Testis (tissue), 3 donors: Measurements from ENCODE around the gene DGCR8. TPM values are rescaled to one million over a fixed set of nuclear protein-coding genes. Genes with fewer than 3 reads are reported as not detected.

Experiments
- DNase-seq: peaks from one replicate; pipeline ENCODE4 v3.0.0-alpha.2; 2019
- H3K27ac ChIP-seq, 2 donors: fragments of 200-600 bp; sonication (generic); one replicate each; pipeline ENCODE4 v1.5.1; 2019
- H3K27me3 ChIP-seq: fragments of 200-600 bp; sonication (generic); one replicate; pipeline ENCODE4 v1.5.1; 2019
- H3K36me3 ChIP-seq: fragments of 200-600 bp; sonication (generic); one replicate; pipeline ENCODE4 v1.5.1; 2017; ENCODE audit warnings: low read depth; ENCODE audit errors: missing control alignments
- H3K4me1 ChIP-seq: fragments of 200-600 bp; sonication (generic); one replicate; pipeline ENCODE4 v1.5.1; 2019
- H3K4me3 ChIP-seq, 2 donors: fragments of 200-600 bp; sonication (generic); one replicate each; pipeline ENCODE4 v1.5.1; 2017 to 2019
- H3K9me3 ChIP-seq: fragments of 200-600 bp; sonication (generic); one replicate; pipeline ENCODE4 v1.5.1; 2017
- CTCF ChIP-seq, 3 experiments: fragments of 450-650 bp in 2 of 3; fragments of 200-600 bp in 1 of 3; sonication (generic) in 1 of 3; IDR thresholded peaks; one replicate each; pipeline ENCODE4 v1.5.1; 2016 to 2019; ENCODE audit warnings: antibody characterized with exemption in 3 of 3, mild to moderate bottlenecking in 2 of 3, moderate library complexity in 1 of 3
- POLR2A ChIP-seq: fragments of 450-650 bp; IDR thresholded peaks from one replicate; pipeline ENCODE4 v1.6.1; 2017; ENCODE audit warnings: antibody characterized with exemption, mild to moderate bottlenecking, moderate library complexity
- WGBS, 2 donors: methylation state at CpG; one replicate each; pipeline ENCODE4 v1.1.5; 2018; 5-methylcytosine and 5-hydroxymethylcytosine counted together
- intact Hi-C: fragments of 100-400 bp; cut with DNase I; formaldehyde crosslinking; loops from one replicate; pipeline ENCODE4 v1.15.1; 2023; ENCODE audit warnings: low total_unique reads
- polyA plus RNA-seq: library from polyadenylated mRNA; stranded (reverse); fragments of 350-450 nt; fragmentation: Illumina TruSeq; extraction: RNeasy Lipid Tissue Mini Kit (QIAGEN cat#74804); gene quantifications from one replicate; pipeline ENCODE4 v1.2.3, GENCODE V29; 2014; ENCODE audit warnings: low read depth, low replicate concordance; ENCODE audit not compliant: insufficient read depth
- total RNA-seq, 2 donors: library from RNA; depleted of rRNA; stranded (reverse); fragments of >200 nt; gene quantifications; one replicate each; pipeline ENCODE4 v1.2.3, GENCODE V29; 2016

The DGCR8 gene
- total and polyA plus RNA-seq, 3 donors from 2014 or later: 44.4 to 83.7 (median 64.8) TPM

GRCh38 chr22:20127318-20127868, 47.4 kb downstream of the DGCR8 start:
- DNase-seq: no peak
- TF ChIP-seq POLR2A (no peak), CTCF (IDR thresholded peaks at IDR 0.05) (no peak)
- H3K9me3 ChIP-seq: no peaks in the 10 kb centered on the region
- no peak overlapping the region for H3K27ac ChIP-seq
- no peaks in the 10 kb centered on the region for H3K27me3 ChIP-seq
- no peak overlapping the region for H3K4me3 ChIP-seq
- intact Hi-C loops: no loop called here
- WGBS, 2 donors: 87% methylated on average over 10 to 15 of the region's 15 CpGs
- H3K4me1 ChIP-seq: peaks cover 18% of the 10 kb centered on the region
- H3K36me3 ChIP-seq: no peaks in the 10 kb centered on the region

GRCh38 chr22:20127869-20128618, 48.0 kb downstream of the DGCR8 start:
- DNase-seq: no peak
- Histone ChIP-seq H3K4me1 (peaks cover 24% of the 10 kb centered on the region), H3K9me3 (no peaks in the 10 kb centered on the region), H3K27me3 (no peaks in the 10 kb centered on the region), H3K27ac (no peak overlapping the region), H3K4me3 (no peak overlapping the region), H3K36me3 (no peaks in the 10 kb centered on the region)
- 80 to 82% methylated on average over 17 of the region's 17 CpGs for WGBS, 2 donors
- TF ChIP-seq CTCF (IDR thresholded peaks at IDR 0.05) (no peak), POLR2A (no peak)
- intact Hi-C loops: no loop called here

GRCh38 chr22:20128619-20128901, 48.5 kb downstream of the DGCR8 start:
- no peak for DNase-seq
- H3K4me1 ChIP-seq: peaks cover 28% of the 10 kb centered on the region
- TF ChIP-seq POLR2A: no peak
- no peak for TF ChIP-seq CTCF (IDR thresholded peaks at IDR 0.05)
- H3K4me3 ChIP-seq: no peak overlapping the region
- H3K36me3 ChIP-seq: no peaks in the 10 kb centered on the region
- 50 to 61% methylated on average over 2 of the region's 2 CpGs for WGBS, 2 donors
- intact Hi-C loops: no loop called here
- no peaks in the 10 kb centered on the region for H3K9me3 ChIP-seq
- H3K27ac ChIP-seq: no peak overlapping the region
- H3K27me3 ChIP-seq: no peaks in the 10 kb centered on the region

GRCh38 chr22:20128902-20129746, 49.1 kb downstream of the DGCR8 start:
- intact Hi-C loops: no loop called here
- peaks cover 32% of the 10 kb centered on the region for H3K4me1 ChIP-seq
- WGBS, 2 donors: 36 to 41% methylated on average over 15 to 18 of the region's 18 CpGs
- no peaks in the 10 kb centered on the region for H3K27me3 ChIP-seq
- no peaks in the 10 kb centered on the region for H3K9me3 ChIP-seq
- no peaks in the 10 kb centered on the region for H3K36me3 ChIP-seq
- peak; percentile 57 for DNase-seq
- TF ChIP-seq POLR2A: no peak
- TF ChIP-seq CTCF (IDR thresholded peaks at IDR 0.05): peak; percentile 19 to 25 (median 23)
- no peak overlapping the region for H3K27ac ChIP-seq
- no peak overlapping the region for H3K4me3 ChIP-seq
